Activated T-cell treated with anti-CD3 and anti-CD28 coated beads, Interleukin-2, amount 50 U/mL, for 1 hour (primary cell): ENCODE data around the gene KCNJ15.

Experiments used
- DNase-seq: peaks from one replicate; pipeline ENCODE4 v3.0.0-alpha.2; 2020

Gene KCNJ15

DNA sequence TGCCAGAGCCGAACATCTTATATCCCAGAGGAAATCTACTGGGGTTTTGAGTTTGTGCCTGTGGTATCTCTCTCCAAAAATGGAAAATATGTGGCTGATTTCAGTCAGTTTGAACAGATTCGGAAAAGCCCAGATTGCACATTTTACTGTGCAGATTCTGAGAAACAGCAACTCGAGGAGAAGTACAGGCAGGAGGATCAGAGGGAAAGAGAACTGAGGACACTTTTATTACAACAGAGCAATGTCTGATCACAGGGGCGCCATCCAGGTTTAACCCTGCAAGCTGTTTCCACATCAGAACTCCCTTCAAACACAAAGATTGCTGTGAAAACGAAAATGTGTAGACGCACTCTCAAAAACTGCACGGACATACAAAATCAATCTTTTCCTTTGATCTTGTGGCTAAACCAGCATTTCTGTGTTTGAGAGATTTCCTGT is 43.4 kb downstream of the KCNJ15 start:
- DNase-seq: no peak

DNA sequence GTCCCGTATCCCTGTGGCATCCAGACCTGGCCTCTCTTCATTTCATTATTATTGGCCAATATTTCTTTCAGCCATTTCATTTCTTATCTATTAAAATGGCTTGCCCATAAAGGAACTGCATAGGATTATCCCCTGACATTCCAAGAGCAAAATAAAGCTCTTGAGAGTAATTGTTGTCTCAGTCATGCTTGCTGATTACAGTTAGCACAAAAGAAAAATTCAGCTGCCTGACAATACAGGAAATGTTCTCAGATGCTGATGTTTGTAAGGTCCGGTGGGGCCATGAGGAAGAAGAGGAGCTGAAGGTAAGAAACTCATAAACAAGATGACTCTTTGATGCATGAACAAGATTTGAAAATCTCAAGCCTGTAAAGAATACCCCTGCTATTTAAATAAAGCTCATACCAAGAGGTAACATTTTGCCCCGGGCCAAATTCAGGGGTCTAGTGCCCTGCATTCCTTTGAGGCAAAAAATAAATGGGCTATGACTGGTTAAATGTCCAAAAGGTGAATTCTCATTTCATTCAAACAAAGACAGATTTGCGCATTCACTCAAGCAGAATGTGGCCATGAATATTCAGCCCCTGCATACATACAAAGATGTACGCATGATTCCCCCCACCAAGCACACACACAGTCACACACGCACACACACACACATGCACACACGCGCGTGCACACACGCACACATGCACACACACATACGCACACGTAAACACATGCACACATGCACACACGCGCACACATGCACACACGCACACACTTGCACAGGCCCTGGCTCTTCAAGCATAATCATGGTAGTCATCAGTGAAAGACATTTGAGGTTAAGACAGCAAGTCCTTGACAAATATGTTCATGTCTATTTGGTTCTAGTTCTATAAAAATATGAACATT is 44.8 kb downstream of the KCNJ15 start:
- no peak for DNase-seq

- no peak for DNase-seq
Measured at GRCh38 chr21:38303300-38303699, 46.5 kb downstream of the KCNJ15 start.

DNA sequence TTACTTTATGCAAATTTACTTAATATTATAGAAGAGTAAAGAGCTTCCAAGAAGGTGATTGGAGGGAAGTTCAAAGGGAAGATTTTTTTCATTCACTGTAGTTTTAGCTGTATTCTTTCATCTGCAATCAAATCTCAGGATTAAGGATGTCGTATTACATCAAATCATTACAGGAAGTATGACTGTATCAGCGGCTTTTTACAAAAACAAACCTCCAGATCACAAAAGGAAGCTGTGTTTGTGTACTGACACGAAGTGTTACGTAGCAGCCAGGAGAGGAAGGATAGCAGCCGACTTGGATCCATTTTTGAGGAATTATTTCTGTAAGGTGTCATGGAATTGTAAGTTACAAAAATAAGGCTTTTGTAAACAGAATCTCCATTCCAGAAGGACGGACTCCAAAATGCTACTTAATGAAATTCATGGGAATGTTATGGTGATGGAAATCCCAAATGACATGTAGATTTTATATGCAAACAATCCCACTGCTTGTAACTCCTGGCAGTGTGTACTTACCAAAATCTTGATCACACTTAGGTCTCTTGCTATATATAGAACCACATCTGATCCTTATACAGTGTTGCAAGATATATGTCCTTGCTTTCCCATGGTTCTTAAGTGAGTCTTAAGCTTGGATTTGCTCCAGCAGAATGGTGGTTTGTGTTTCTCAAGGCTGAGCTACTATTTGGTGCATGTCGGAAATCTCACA is 49.8 kb downstream of the KCNJ15 start:
- no peak for DNase-seq

DNA sequence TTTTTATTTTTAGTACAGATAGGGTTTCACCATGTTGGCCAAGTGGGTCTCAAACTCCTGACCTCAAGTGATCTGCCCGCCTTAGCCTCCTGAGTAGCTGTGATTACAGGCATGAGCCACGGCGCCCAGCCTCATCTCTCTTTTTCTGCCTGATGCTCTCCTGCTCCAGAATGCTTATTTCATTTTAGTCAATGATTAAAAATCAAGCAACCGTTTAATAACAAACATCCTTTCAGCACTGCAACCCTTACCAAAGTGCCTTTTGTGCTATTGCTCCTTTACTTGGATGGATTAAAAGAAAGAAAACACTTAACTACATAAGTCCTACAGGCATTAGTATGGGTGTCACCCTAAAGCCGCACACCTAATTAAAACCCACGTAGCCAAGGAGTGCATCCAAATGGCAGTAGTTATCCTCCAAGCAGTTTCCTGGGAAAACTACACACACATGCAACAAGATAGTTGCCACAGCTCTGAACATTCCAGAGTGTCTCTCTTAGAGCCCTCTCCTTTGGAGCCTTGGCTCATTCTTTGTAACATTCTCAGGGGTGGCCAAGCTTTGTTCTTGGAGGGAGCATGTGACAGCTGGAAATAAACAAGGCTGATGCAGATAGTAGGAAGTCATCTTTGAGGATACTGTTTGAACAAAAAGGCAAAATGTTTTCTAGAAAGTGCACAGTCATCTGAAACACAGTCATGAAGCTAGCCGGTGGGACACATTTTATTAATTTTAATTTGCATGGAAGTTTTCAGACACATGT is 51.2 kb downstream of the KCNJ15 start:
- no peak for DNase-seq

DNA sequence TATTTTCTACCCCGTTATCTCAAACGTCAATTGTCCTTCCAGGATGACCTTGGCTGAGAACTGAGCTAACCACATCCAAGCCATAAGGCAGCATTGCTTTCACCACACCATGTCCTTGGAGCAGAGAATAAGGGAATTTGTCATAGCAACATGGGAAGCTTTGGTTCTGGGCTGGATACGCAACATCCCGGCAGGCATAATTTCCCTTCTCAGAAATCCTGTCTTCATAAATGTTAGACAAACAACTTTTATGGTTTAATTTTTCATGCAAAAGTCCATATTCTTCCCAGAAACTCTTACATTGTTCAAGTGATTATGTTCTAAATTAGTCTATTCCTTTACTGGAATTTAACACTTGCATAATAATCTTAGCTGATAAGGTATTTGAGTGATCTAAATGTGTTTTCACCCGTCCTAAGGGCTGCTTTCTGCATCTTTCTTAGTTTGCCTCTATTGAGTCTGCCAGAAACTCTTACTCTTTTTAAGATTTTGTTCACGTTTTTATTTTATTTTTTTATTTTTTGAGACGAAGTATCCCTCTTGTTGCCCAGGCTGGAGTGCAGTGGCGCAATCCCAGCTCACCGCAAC is 51.8 kb downstream of the KCNJ15 start:
- DNase-seq: no peak

- no peak for DNase-seq
Measured at GRCh38 chr21:38310646-38311485, 54.1 kb downstream of the KCNJ15 start.

DNA sequence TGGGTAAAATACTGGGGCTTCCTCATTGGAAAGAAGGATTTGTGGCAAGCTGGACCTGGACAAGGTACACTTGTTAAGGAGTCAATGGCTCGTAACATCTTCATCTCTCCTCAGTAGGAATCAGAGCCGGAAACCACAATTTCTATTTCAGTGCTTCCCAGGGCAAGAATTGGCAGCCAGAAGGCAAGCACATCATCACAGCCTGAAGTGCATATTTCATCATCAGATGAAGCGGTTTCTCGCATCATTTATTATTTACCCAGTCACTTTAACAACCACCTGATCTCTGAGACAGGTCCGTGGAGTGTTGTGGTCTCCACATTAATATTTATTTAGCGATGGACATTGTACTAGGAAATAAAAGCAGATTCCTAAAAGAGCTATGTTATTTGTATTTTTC is 55.0 kb downstream of the KCNJ15 start:
- no peak for DNase-seq

GRCh38 chr21:38312822-38313221 is 56.0 kb downstream of the KCNJ15 start:
- DNase-seq: no peak

- no peak for DNase-seq
Measured at GRCh38 chr21:38314558-38314957, 57.8 kb downstream of the KCNJ15 start.

- no peak for DNase-seq
Measured at GRCh38 chr21:38315122-38315521, 58.3 kb downstream of the KCNJ15 start.

GRCh38 chr21:38319781-38320180 is 63.0 kb downstream of the KCNJ15 start:
- no peak for DNase-seq

DNA sequence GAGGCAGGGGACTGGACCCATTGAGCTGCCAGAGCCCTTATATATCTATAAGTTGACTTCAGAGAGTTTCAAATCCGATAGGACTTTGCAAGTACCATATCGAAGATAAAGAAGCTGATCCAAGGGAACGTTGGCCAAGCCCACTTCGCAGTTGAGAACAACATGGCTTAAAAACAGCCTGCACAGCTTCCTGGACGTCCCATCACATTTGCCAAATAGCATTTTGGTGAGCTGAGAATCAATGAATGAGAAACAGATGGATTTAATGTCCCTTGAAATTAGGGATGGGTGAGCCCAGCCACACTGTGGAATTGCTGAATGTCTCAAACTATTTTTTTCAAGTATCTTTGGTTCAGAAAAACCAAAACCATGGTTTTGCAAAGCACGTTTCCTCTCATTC is 64.8 kb downstream of the KCNJ15 start:
- no peak for DNase-seq

DNA sequence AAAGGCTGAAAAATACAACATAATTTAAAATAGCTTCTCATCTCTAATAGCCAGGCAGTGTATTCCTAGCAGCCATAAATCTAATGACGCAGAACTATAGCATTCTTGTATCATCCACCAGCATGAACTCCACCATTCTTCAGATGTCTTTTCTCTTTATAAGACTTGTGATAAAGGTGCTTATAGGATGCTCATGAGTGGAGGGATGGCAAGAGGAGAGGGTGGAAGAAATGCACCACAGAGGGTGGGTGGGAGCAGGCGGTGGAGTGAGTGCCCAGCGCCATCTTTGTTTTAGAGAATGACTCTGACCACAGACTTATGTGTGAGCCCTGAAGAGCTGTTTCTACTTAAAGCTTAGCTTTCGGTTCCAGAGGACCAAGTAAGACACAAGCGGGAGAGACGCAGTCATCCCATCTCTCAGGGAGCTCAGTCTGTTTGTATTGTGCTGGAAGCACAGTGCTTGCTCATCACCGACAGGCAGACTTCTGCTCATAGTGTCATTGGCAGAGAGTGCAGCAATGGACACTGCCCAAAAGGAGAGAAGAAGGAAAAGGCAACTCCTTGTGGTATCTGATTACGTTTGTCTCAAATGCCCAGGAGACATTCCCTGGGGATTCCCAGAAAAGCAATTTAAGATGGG is 65.6 kb downstream of the KCNJ15 start:
- no peak for DNase-seq

- DNase-seq: no peak
Measured at GRCh38 chr21:38323721-38324531, 67.1 kb downstream of the KCNJ15 start.

GRCh38 chr21:38325216-38325615 is 68.4 kb downstream of the KCNJ15 start:
- no peak for DNase-seq

DNA sequence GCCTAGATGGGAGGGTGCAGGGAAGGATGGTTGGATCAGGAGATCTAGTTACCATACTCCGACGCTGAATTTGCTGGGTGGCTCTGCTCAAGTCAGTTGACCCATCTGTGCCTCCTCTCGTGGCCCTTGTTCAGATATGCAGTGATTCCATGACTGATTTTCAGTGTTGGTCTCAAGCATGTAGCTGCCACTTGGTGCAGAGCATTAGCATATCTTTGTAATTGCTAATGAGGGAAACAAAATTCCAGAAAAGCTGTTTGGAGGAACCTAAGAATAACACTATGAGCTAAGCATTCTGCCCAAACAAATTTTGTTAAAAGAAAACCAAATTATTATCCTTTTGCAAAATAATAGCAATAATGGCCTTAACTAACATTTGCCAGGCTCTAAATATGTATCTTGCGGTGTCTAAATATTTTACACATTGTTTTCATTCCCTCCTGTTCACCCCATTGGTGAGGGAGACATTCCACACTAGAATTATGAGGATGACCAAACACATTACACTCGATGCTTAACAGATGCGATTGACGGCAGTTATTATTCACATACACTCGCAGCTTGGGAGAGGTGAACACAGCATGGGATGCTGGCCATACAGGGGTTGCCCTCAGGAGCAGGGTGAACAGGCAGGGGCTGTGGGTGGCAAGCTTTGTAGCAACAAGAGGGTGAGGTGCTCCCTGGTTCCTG is 69.1 kb downstream of the KCNJ15 start:
- no peak for DNase-seq

DNA sequence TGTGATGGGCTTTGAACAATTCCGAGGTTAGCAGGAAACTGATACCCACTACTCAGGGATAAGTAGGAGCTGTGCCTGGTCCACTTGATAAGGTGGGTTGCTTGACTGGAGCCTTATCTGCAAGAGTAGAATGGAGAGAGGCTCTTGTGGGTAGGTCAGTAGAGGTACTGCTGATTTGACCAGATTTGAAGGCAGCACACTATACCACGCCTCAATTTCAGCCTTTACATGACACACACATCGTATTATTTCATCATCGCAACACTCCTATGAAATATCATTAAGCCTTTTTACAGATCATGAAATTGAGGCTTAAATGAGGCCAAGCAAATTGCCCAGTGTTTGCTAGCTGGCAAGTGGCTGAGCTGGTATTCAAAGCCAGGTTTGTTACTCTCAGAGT is 69.6 kb downstream of the KCNJ15 start:
- no peak for DNase-seq

- DNase-seq: no peak
Measured at GRCh38 chr21:38326899-38327298, 70.1 kb downstream of the KCNJ15 start.

DNA sequence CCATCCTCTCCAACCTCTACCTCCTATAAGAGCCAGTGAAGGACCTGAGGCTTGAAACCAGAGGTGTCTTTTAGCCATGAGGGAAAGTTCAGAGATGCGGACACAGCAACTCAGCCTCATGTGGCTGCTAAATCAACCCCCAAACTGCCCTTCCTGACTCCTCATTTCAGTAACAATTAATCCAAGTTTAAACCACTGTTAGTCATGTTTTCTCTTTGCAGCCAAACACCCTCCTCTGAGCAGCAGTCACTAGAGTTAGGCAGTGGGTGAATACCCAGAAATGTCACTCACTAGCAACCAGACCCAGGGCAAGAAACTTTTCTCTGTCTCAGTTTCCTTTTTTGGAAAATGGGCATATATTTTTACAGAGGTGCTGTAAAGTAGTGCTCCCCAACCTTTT is 71.2 kb downstream of the KCNJ15 start:
- DNase-seq: no peak
